Activated effector memory CD4-positive, alpha-beta T cell treated with anti-CD3 and anti-CD28 coated beads, Interleukin-2, amount 50 U/mL, for 16 hours (primary cell): ENCODE results near the gene PCSK9.
"Not testable (repeated sequence)": the region's sequence is repeated elsewhere in the genome, so short reads cannot be mapped to it uniquely, and the experiment has no call there.

Source experiments
- DNase-seq: peaks from one replicate; pipeline ENCODE4 v3.0.0-alpha.2; 2020

PCSK9 gene

DNA sequence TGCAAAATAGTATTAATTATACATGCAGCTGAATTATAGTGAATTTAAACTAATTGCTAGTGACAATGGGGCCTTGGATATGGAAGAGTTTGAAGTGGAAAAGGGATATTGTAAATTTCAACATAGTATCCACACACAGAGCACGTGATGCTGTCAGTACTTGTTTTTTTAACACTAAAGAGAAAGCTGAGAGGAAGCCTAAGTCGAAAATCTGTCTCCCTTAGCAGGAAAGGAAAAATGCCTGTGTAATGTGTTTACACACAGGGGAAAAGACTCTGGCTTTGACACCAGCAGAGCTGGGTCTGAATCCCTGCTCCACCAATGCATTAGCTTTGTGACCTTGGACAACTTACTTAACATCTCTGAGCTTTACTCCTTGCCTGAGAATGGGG, 42.6 kb downstream of the PCSK9 start:
- no peak for DNase-seq

DNA sequence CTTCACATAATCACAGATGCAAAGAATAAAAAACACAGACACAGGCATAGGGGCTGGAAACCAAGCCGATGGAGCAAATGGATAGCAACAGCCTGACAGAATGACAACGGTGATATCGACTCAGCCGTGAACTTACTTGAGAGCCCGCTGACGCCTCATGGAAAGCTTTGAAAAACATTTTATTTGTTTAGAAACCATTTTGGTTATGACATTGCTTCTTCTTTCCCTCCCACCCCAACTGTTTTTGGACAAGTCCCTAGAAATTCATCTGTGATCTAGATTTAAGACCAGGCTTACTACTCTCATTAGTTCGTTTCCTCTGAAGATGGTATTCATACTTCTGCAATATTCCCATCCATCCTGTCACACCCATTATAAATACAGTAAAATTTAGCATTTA, 44.9 kb downstream of the PCSK9 start:
- DNase-seq, result no peak

DNA sequence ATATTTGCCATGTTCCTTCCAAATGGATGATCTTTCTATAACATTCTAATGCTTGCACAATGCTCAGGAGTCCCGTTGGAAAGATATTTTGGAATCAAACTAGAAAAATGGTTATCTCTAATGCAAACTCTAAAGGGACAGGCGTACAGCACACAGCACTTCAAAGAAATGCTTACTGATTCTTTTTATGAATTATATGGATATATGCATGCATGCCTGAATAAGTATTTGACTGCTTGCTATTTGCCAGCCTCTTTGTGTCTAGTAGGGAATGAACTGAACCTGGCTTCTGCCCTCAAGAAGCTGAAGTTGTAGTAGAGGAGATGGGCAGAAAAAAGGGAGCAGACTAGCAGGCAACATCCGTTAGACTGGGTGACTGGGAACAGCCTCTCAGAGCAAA, 48.1 kb downstream of the PCSK9 start:
- DNase-seq, result no peak

- DNase-seq, result no peak
Observed at GRCh38 chr1:55088413-55088812, 49.1 kb downstream of the PCSK9 start.

DNA sequence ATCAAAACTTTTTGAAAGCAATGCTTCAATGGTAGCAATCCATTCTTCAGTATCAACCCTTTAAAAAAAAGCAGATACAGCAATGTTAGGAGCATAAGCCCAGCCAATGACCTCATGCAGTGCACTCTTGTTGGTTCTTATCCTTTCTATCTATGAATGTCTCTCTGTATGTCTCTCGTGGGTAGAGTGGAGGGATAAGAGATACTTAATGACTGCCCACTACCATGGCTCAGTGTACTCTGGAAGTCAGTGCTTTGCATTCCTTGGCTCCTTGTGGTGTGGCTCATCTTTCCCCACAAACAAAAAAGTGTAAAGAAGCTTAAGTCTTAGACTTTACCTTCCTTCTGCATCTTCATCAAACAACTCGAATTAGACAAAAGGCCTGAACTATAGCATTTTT, 50.3 kb downstream of the PCSK9 start:
- DNase-seq, result no peak

DNA sequence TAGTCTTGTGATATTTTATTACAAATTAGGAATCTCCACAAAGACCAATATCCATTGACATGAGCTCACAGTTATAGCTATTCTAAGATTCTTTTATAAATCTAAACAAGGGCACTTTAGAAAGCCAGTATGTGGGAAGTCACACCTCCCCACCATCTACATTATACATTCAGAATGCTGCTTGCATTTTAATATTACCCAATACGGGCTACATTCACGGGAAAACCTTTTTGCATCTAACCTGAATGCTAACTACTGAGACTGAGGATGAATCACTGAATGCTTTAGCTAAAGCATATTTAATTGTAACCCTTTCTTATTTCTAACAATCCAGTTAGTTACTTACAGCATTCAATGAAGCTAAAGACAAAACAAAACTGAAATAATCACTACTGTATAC, 53.1 kb downstream of the PCSK9 start:
- no peak for DNase-seq

GRCh38 chr1:55095095-55095494, 55.7 kb downstream of the PCSK9 start:
- DNase-seq, result no peak

GRCh38 chr1:55103891-55104290, 64.5 kb downstream of the PCSK9 start:
- DNase-seq, result no peak

- DNase-seq, result no peak
Observed at GRCh38 chr1:55107101-55107500, 67.8 kb downstream of the PCSK9 start.

- DNase-seq, result not testable (repeated sequence)
Observed at GRCh38 chr1:55109005-55109404, 69.7 kb downstream of the PCSK9 start.
